Neural progenitor cell (in vitro differentiated cells): Measurements from ENCODE around the gene USP44.

ENCODE experiments used
- EZH2 ChIP-seq: fragments of 200-600 bp; sonication (generic); IDR thresholded peaks from 2 replicates; pipeline ENCODE4 v1.6.1; 2017; ENCODE audit warnings: antibody characterized with exemption, mild to moderate bottlenecking, moderate library complexity
- EZH2phosphoT487 ChIP-seq: fragments of 200-600 bp; sonication (generic); IDR thresholded peaks from 2 replicates; pipeline ENCODE4 v1.6.1; 2017; ENCODE audit warnings: antibody characterized with exemption
- TF ChIP-seq, protein P1 (sequence below): fragments of 200-600 bp; sonication (generic); IDR thresholded peaks from 2 replicates; pipeline ENCODE4 v1.5.1; 2017; ENCODE audit warnings: antibody characterized with exemption, mild to moderate bottlenecking

DNA sequence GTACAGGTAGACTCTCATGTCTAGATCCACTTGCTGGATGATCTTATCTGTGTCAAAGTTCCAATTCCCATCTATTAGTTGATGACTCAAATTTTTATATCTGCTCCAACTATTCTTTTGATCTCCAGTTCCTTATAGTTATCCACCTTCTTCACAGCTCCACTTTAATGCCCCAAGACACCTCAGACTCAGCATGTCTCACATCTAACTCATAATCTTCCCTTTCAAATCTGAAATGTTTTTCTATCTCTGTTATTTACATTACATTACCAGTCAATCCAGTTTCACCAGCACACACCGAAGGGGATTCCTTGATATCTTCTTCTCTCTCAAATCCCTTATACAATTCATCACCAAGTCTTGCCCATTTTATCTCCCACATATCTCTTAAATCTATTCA lies 81.0 kb downstream of the USP44 start:
- TF ChIP-seq, protein P1, sequence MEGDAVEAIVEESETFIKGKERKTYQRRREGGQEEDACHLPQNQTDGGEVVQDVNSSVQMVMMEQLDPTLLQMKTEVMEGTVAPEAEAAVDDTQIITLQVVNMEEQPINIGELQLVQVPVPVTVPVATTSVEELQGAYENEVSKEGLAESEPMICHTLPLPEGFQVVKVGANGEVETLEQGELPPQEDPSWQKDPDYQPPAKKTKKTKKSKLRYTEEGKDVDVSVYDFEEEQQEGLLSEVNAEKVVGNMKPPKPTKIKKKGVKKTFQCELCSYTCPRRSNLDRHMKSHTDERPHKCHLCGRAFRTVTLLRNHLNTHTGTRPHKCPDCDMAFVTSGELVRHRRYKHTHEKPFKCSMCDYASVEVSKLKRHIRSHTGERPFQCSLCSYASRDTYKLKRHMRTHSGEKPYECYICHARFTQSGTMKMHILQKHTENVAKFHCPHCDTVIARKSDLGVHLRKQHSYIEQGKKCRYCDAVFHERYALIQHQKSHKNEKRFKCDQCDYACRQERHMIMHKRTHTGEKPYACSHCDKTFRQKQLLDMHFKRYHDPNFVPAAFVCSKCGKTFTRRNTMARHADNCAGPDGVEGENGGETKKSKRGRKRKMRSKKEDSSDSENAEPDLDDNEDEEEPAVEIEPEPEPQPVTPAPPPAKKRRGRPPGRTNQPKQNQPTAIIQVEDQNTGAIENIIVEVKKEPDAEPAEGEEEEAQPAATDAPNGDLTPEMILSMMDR: no peak
- no peak for TF ChIP-seq EZH2
- no peak for TF ChIP-seq EZH2phosphoT487
